HUES48 (cell line): ENCODE data around the gene MYOG.

Experiments used
- H3K27ac ChIP-seq: one replicate; pipeline ENCODE4 v1.7.0; 2013; ENCODE audit warnings: low read depth, low read length, inconsistent platforms
- H3K27me3 ChIP-seq: 2 replicates; pipeline ENCODE4 v1.6.1; 2013; ENCODE audit warnings: mild to moderate bottlenecking, low read length; ENCODE audit not compliant: control insufficient read depth, insufficient read depth
- H3K36me3 ChIP-seq: 2 replicates; pipeline ENCODE4 v1.6.1; 2013; ENCODE audit warnings: low read length; ENCODE audit not compliant: control insufficient read depth, insufficient read depth
- H3K4me1 ChIP-seq: 2 replicates; pipeline ENCODE4 v1.6.1; 2013; ENCODE audit warnings: mild to moderate bottlenecking, low read length; ENCODE audit not compliant: control insufficient read depth, insufficient read depth
- H3K4me3 ChIP-seq: 2 replicates; pipeline ENCODE4 v1.5.1; 2013; ENCODE audit warnings: mild to moderate bottlenecking, low read depth, low read length
- H3K9ac ChIP-seq: 2 replicates; pipeline ENCODE4 v1.6.1; 2013; ENCODE audit warnings: mild to moderate bottlenecking, low read depth, low read length, moderate library complexity
- H3K9me3 ChIP-seq: 2 replicates; pipeline ENCODE4 v1.6.1; 2013; ENCODE audit warnings: low read length; ENCODE audit not compliant: control insufficient read depth, insufficient read depth

The MYOG gene

DNA sequence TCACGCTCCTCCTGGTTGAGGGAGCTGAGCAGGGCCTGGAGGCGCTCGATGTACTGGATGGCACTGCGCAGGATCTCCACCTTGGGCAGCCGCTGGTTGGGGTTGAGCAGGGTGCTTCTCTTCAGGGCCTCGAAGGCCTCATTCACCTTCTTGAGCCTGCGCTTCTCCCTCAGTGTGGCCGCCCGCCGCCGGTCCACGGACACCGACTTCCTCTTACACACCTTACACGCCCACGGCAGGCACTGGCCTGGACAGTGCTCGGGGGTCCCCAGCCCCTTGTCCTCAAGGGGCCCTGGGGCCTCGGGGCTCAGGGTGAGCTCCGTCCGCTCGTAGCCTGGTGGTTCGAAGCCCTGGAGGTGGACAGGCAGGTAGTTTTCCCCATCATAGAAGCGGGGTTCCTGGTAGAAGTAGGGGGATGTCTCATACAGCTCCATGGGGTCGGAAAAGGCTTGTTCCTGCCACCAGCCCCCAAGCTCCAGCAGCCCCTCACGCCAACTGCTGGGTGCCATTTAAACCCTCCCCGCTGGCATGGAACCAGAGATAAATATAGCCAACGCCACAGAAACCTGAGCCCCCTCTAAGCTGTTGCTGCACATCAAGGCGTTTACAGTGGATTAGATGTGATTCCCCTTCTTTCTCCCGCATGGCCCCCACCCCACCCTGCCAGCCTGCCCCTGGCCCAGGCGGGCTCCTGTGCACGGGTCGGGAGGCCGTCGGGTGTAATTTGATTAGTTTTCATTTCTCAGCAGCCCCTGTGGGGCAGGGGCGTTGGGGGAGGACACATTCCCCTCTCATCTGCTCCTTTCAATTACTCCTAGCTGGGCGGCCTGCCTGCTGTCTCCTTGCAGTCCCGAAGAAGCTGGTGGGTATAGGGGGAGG lies at the start of gene MYOG:
TSS of gene MYOG (minus strand) at position 485 of the 879 bp plus-strand sequence. CDS start at position 434, 51 bp downstream.
- Histone ChIP-seq H3K36me3 (no peaks in the 10 kb centered on the region), H3K4me3 (no peak within 1 kb of the TSS)

GRCh38 chr1:203133970-203134725 lies 48.3 kb upstream of the MYOG start:
- H3K9me3 ChIP-seq, result no peaks in the 10 kb centered on the region
- peaks cover 4% of the 10 kb centered on the region; the same call in 1 of the 2 replicates for H3K27me3 ChIP-seq
- H3K9ac ChIP-seq, result no peak overlapping the region
- H3K4me1 ChIP-seq, result peaks cover 7% of the 10 kb centered on the region
- no peak overlapping the region for H3K27ac ChIP-seq
- H3K36me3 ChIP-seq, result no peaks in the 10 kb centered on the region
- no peak overlapping the region for H3K4me3 ChIP-seq

More for the DNA sequence above, at the start of gene MYOG:
- H3K27ac ChIP-seq, result no peak within 1 kb of the TSS
- H3K27me3 ChIP-seq, result no peaks in the 10 kb centered on the region
- no peaks in the 10 kb centered on the region for H3K9me3 ChIP-seq
- H3K9ac ChIP-seq, result no peak within 1 kb of the TSS
- peaks cover 19% of the 10 kb centered on the region for H3K4me1 ChIP-seq

- H3K27me3 ChIP-seq, result peaks cover 29% of the 10 kb centered on the region
- no peak overlapping the region for H3K27ac ChIP-seq
- H3K36me3 ChIP-seq, result no peaks in the 10 kb centered on the region
- H3K4me1 ChIP-seq, result peaks cover 14% of the 10 kb centered on the region
- H3K4me3 ChIP-seq, result no peak overlapping the region
- H3K9ac ChIP-seq, result no peak overlapping the region
- no peaks in the 10 kb centered on the region for H3K9me3 ChIP-seq
These were observed 45.9 kb upstream of the MYOG start for GRCh38 chr1:203131548-203132200.

DNA sequence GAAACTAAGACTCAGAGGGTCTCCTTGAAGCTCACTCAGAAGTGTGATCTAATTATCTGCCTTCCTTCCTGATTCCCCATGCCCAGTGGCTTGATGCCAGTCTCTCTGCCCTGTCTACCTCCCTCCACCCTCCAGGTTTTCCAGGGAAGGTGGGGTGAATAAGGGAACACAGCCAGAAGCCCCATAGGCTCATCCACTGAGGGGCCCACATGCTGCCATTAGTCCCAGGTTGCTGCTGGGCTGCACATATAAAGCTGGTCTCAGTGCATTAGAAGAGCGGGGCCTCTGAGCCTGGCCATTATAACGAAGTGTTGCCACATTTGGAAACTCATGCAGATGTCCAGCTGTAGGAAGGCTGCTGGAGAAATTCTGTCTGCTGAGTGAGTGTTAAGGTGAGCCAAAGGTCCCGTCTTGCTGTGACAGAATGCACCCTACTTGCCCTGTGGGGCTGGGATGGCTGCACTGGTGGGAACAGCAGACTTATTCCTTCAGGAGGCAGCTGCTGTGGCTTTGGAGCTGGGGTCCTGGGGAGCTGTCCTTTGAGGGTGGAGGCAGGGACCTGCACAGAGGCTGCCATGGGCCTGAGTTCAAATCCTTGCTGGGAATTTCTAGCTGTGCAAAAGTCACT lies 44.7 kb upstream of the MYOG start:
- H3K4me3 ChIP-seq, result no peak overlapping the region
- no peak overlapping the region for H3K9ac ChIP-seq
- no peaks in the 10 kb centered on the region for H3K9me3 ChIP-seq

DNA sequence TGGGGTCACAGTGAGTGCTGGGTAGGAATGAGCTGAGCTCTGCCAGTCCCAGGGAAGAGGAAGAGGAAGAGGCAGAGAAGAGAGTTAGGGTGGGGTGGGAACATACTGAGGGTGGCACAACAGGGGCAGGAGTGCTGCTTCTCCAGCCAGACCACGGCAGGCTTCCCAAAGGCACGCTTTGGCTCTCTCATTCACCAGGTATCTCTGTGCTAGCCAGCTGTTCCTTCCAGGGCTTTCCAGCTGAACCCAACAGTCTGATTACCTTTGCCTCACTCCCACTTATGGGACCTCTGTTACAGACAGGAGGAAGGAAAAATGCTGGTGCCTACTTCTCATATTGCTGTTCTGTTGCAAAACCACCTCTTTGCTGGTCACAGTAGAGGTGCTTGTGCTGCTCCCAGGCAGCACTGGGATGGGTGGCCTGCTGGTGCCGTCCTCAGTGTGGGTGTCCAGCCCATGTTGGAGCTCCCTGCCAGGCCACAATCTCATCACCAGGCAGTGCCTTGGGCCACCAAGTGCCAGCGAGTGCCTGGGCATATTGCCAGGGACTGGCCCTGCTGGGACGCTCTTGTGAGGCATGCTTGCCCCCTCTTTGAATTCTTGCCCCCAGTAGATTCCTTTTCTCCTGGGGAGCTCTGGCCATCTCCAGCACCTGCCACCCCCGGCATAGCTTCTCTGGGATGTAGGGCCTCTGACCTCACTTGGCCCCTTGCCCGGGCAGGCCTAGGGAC lies 43.9 kb upstream of the MYOG start:
- H3K36me3 ChIP-seq, result no peaks in the 10 kb centered on the region
- no peak overlapping the region for H3K27ac ChIP-seq
- H3K9ac ChIP-seq, result no peak overlapping the region
- peaks cover 22% of the 10 kb centered on the region for H3K4me1 ChIP-seq
- no peaks in the 10 kb centered on the region for H3K9me3 ChIP-seq
- H3K4me3 ChIP-seq, result no peak overlapping the region
- peaks cover 32% of the 10 kb centered on the region for H3K27me3 ChIP-seq

More for the DNA sequence above, 44.7 kb upstream of the MYOG start:
- Histone ChIP-seq H3K27ac (no peak overlapping the region), H3K36me3 (no peaks in the 10 kb centered on the region), H3K27me3 (peaks cover 32% of the 10 kb centered on the region), H3K4me1 (peaks cover 22% of the 10 kb centered on the region)

DNA sequence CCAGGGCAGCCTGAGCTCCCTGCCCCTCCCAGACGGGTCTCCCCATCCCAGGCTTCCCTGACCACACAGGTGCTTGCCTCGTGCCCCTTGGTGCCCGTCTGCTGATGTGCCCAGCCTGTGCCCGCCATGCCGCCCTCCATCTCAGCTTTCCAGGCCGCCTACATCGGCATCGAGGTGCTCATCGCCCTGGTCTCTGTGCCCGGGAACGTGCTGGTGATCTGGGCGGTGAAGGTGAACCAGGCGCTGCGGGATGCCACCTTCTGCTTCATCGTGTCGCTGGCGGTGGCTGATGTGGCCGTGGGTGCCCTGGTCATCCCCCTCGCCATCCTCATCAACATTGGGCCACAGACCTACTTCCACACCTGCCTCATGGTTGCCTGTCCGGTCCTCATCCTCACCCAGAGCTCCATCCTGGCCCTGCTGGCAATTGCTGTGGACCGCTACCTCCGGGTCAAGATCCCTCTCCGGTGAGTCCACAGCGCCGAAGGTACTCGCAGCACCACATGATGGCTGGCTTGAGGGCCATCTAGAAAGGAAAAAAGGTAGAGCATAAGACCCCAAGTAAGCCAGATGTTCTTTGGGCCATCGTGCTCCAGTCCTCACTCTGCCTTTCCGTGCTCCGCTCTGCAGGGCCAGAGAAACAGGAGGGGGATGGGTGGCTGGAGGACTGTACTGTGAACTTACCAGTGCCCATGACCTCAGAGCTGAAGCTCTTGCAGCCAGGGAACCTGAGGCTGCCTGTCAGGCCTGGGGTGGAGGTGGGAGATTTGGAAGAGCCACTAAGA lies 43.1 kb upstream of the MYOG start:
- no peak overlapping the region for H3K9ac ChIP-seq
- peaks cover 16% of the 10 kb centered on the region for H3K4me1 ChIP-seq
- H3K9me3 ChIP-seq, result no peaks in the 10 kb centered on the region
- no peak overlapping the region for H3K27ac ChIP-seq
- no peaks in the 10 kb centered on the region for H3K36me3 ChIP-seq
- peak overlapping the region; percentile 62; the same call in 1 of the 2 replicates for H3K4me3 ChIP-seq
- peaks cover 32% of the 10 kb centered on the region for H3K27me3 ChIP-seq

GRCh38 chr1:203128431-203128715 lies 42.6 kb upstream of the MYOG start:
- Histone ChIP-seq H3K4me3 (peak overlapping the region; percentile 62), H3K27ac (no peak overlapping the region), H3K27me3 (peaks cover 32% of the 10 kb centered on the region), H3K9me3 (no peaks in the 10 kb centered on the region), H3K9ac (no peak overlapping the region), H3K36me3 (no peaks in the 10 kb centered on the region), H3K4me1 (peaks cover 15% of the 10 kb centered on the region)

DNA sequence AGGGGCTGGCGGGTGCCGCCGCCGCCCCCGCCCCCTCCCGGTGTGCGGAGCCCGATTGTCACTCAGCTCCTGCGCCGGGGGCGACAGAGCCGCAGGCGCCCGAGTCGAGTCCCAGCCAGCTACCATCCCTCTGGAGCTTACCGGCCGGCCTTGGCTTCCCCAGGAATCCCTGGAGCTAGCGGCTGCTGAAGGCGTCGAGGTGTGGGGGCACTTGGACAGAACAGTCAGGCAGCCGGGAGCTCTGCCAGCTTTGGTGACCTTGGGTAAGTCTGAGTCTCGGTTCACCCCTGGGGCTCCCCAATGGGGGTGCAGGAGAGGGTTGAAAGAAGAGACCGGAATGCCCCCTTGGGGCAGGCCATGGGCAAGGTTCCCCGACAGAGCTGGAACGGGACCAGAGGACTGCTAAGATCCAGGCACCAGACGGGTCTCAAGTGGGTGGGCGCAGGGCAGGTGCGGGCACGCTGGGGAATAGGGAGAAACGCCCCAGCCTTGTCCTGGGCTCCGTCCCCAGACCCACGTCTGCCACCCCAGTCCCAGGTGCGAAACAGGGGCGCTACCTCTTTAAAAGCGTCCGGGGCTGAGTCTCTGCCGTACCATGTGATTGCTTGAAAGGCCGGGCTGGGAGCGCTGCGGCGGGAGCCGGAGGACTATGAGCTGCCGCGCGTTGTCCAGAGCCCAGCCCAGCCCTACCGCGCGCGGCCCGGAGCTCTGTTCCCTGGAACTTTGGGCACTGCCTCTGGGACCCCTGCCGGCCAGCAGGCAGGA lies 42.0 kb upstream of the MYOG start, which contains the start of gene ADORA1:
TSS of gene ADORA1 (plus strand) at position 61 of the 765 bp plus-strand sequence. CDS start 1,116 bp downstream, outside the sequence.
- H3K4me3 ChIP-seq, result peak within 1 kb of the TSS; percentile 62
- H3K36me3 ChIP-seq, result no peaks in the 10 kb centered on the region
- H3K27me3 ChIP-seq, result peaks cover 32% of the 10 kb centered on the region
- no peaks in the 10 kb centered on the region for H3K9me3 ChIP-seq
- no peak within 1 kb of the TSS for H3K9ac ChIP-seq
- no peak within 1 kb of the TSS for H3K27ac ChIP-seq
- H3K4me1 ChIP-seq, result peaks cover 15% of the 10 kb centered on the region

DNA sequence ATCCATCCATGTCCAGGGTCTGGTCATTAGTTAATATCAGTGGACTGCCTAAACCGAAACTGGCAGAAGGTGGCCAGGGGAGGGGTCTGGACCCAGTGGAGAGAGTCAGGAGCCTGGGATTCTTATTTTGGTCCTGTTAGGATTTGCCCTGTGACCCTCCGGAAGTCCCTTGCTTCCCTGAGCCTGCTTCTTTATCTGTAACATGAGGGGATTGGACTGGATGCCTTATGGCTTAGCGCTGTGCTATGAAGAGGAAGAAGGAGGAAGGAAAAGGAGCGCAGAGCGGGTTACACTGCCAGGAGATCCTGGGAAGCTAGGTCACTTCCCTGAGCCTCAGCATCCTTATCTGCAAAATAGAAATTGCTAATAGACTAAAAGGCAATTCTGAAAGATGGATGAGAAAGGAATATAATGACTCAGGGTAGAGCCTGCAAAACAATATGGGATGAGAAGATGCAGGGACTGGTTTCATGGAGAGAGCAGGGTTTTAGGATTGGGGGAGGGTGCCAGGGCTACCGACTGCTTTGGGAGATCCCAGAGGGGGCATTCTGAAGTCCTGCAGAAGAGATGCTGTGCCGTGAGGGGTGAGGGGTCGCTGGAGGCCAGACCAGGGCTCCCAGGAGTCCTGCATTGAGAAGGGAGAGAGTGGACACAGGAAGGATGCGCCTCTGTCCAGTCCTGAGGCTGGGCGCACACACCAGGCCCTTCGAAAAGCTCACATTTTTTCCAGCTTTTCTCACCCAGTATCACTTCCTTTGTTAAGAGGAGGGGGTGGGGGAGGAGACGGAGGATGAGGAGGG lies 41.3 kb upstream of the MYOG start:
- Histone ChIP-seq H3K36me3 (no peaks in the 10 kb centered on the region), H3K27me3 (peaks cover 32% of the 10 kb centered on the region), H3K9ac (no peak overlapping the region), H3K4me1 (peaks cover 15% of the 10 kb centered on the region), H3K4me3 (peak overlapping the region; percentile 62), H3K27ac (no peak overlapping the region), H3K9me3 (no peaks in the 10 kb centered on the region)
